ENCODE measurements around the gene CDC16. TPM values are rescaled to one million over a fixed set of nuclear protein-coding genes. Genes with fewer than 3 reads are reported as not detected.

Gene CDC16
- total RNA-seq, 1 donor from 2014 or later = 104 TPM

DNA sequence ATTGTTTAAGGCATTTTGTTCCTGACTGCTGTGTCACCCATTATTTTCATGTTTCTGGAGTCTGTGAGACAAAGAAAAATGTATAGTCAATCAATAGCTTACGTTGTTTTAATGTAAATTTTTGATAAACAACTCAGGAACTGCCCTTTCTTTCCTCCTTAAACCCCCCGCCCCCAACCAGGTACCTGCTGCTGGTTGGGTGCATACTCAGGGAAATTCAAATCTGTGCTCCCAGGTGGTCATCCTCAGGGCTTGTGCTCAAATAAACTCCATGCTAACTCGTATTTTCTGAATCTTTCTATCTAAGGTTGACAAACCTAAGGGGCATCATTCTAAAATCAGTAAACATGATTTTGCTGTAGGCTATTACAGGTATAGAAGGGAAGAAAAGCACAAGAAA, 4.1 kb upstream of the CDC16 start:
- Mint-ChIP-seq H3K4me3 (ENCODE audit: low read depth) (no peak overlapping the region), H3K27me3 (peaks cover 23% of the 10 kb centered on the region)

DNA sequence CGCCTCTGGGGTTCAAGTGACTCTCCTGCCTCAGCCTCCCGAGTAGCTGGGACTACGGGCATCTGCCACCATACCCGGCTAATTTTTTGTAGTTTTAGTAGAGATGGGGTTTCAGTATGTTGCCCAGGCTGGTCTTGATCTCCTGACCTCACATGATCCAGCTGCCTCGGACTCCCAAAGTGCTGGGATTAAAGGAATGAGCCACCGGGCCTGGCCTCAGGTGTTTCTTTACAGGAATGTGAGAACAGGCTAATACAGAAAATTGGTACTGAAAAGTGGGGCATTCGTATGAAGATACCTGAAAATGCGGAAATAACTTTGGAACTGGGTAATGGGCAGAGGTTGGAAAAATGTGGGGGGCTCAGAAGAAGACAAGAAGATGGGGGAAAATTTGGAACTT, 2.8 kb upstream of the CDC16 start:
- peaks cover 4% of the 10 kb centered on the region for H3K9me3 Mint-ChIP-seq (ENCODE audit: low read depth)
- H3K4me1 Mint-ChIP-seq (ENCODE audit: low read depth) = peaks cover 22% of the 10 kb centered on the region
- no peak overlapping the region for H3K27ac Mint-ChIP-seq
- no peak for TF ChIP-seq CTCF (IDR thresholded peaks at IDR 0.05; ENCODE audit: unreplicated experiment)
- H3K4me3 Mint-ChIP-seq (ENCODE audit: low read depth) = no peak overlapping the region
- no peak for DNase-seq (ENCODE audit: low spot score, unreplicated experiment)
- peaks cover 20% of the 10 kb centered on the region for H3K27me3 Mint-ChIP-seq
- no peaks in the 10 kb centered on the region for H3K36me3 Mint-ChIP-seq (ENCODE audit: insufficient read depth)

More for the DNA sequence above, 4.1 kb upstream of the CDC16 start:
- Mint-ChIP-seq H3K9me3 (ENCODE audit: low read depth) (peaks cover 4% of the 10 kb centered on the region), H3K27ac (peak overlapping the region; percentile 70), H3K4me1 (ENCODE audit: low read depth) (peaks cover 19% of the 10 kb centered on the region), H3K36me3 (ENCODE audit: insufficient read depth) (no peaks in the 10 kb centered on the region)
- no peak for TF ChIP-seq CTCF (IDR thresholded peaks at IDR 0.05; ENCODE audit: unreplicated experiment)
- no peak for DNase-seq (ENCODE audit: low spot score, unreplicated experiment)

DNA sequence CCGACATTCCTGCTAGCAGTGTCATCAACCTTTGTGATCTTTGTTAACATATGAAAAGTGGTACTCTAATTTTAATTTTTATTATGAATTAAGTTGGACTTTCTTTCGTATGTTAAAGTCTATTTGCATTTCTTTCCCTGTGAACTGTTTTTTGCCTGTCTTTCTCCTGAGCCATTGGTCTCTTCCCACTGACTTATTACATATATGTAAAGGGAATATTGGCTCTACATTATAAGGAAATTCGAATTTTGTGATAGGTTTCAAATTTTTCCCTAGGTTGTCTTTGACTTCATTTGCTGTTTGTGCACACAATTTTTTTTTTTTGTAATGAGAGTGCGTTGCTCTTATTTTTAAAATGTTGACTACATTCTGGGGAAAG, 442 bp upstream of the CDC16 start:
- Mint-ChIP-seq H3K4me1 (ENCODE audit: low read depth) (peaks cover 20% of the 10 kb centered on the region), H3K27me3 (peaks cover 11% of the 10 kb centered on the region), H3K36me3 (ENCODE audit: insufficient read depth) (peaks cover 6% of the 10 kb centered on the region), H3K9me3 (ENCODE audit: low read depth) (peaks cover 4% of the 10 kb centered on the region), H3K4me3 (ENCODE audit: low read depth) (peak overlapping the region; percentile 87), H3K27ac (peak overlapping the region; percentile 50)
- no peak for TF ChIP-seq CTCF (IDR thresholded peaks at IDR 0.05; ENCODE audit: unreplicated experiment)
- no peak for DNase-seq (ENCODE audit: low spot score, unreplicated experiment)

DNA sequence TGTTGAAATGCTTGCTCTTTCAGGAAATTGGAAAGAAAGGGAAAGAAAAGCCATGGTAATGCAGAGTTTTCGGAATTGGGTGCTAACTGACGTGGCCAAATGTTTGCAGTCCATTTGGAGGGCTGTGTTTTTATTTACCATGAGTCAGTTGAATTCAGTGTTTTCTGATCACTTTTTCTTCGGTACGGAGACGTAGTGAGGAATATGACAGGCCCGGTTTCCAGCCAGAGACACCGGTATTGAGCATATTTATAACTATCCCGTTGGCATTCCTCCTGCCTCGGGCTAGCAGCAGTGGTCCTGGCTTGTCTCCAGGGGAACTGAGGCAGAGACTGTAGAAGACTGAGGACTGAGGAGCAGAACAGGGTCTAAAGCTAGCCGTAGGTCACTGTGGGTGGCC, 1.0 kb downstream of the CDC16 start:
- Mint-ChIP-seq H3K36me3 (ENCODE audit: insufficient read depth) (peaks cover 8% of the 10 kb centered on the region), H3K4me3 (ENCODE audit: low read depth) (peak overlapping the region; percentile 87), H3K27me3 (peaks cover 7% of the 10 kb centered on the region), H3K4me1 (ENCODE audit: low read depth) (peaks cover 10% of the 10 kb centered on the region), H3K27ac (peak overlapping the region; percentile 86), H3K9me3 (ENCODE audit: low read depth) (peaks cover 4% of the 10 kb centered on the region)
- DNase-seq (ENCODE audit: low spot score, unreplicated experiment) = no peak
- no peak for TF ChIP-seq CTCF (IDR thresholded peaks at IDR 0.05; ENCODE audit: unreplicated experiment)

DNA sequence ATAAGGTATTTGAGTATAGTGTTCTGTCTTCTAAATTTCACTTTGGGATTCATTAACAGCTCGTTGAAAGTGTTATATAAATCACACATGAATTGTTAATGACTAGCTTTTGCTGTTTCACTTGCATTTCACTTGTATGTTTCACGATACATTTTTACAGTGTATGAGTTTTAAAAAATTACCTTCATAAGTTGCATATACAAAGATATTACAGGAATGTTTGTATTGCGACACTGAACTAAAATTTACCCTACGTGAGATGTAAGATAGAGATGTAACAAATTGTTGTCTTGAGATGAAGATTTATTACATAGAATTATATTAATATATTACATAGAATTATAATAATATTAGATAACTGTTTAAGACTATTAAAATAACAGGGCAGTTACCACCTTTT, 1.5 kb downstream of the CDC16 start:
- Mint-ChIP-seq H3K27ac (peak overlapping the region; percentile 86), H3K4me3 (ENCODE audit: low read depth) (peak overlapping the region; percentile 87), H3K9me3 (ENCODE audit: low read depth) (peaks cover 4% of the 10 kb centered on the region), H3K27me3 (peaks cover 7% of the 10 kb centered on the region), H3K36me3 (ENCODE audit: insufficient read depth) (peaks cover 8% of the 10 kb centered on the region), H3K4me1 (ENCODE audit: low read depth) (peaks cover 10% of the 10 kb centered on the region)
- no peak for DNase-seq (ENCODE audit: low spot score, unreplicated experiment)
- no peak for TF ChIP-seq CTCF (IDR thresholded peaks at IDR 0.05; ENCODE audit: unreplicated experiment)
